Measurements from ENCODE around the gene KCTD16. TPM values are rescaled to one million over a fixed set of nuclear protein-coding genes. Genes with fewer than 3 reads are reported as not detected.

The KCTD16 gene
- total RNA-seq, 2 donors from 2014 or later, result 3.4 to 4.3 TPM

GRCh38 chr5:144525000-144525399 lies 354.3 kb downstream of the KCTD16 start:
- Histone ChIP-seq H3K27me3 (no peaks in the 10 kb centered on the region), H3K4me3 (no peak overlapping the region), H3K27ac (no peak overlapping the region), H3K4me1 (no peaks in the 10 kb centered on the region), H3K36me3 (replicated peaks in 1 of 2; ENCODE audit: insufficient read depth in 1 of 2, low read depth in 2 of 2) (no peaks in the 10 kb centered on the region), H3K9me3 (no peaks in the 10 kb centered on the region)
- no peak for DNase-seq
- no peak for TF ChIP-seq POLR2A (IDR thresholded peaks at IDR 0.05)
- TF ChIP-seq, protein P1, sequence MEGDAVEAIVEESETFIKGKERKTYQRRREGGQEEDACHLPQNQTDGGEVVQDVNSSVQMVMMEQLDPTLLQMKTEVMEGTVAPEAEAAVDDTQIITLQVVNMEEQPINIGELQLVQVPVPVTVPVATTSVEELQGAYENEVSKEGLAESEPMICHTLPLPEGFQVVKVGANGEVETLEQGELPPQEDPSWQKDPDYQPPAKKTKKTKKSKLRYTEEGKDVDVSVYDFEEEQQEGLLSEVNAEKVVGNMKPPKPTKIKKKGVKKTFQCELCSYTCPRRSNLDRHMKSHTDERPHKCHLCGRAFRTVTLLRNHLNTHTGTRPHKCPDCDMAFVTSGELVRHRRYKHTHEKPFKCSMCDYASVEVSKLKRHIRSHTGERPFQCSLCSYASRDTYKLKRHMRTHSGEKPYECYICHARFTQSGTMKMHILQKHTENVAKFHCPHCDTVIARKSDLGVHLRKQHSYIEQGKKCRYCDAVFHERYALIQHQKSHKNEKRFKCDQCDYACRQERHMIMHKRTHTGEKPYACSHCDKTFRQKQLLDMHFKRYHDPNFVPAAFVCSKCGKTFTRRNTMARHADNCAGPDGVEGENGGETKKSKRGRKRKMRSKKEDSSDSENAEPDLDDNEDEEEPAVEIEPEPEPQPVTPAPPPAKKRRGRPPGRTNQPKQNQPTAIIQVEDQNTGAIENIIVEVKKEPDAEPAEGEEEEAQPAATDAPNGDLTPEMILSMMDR (IDR thresholded peaks at IDR 0.05), result no peak
- intact Hi-C loops (cut with DNase I), result no loop called here
- 48 to 63% methylated on average over 1 of the region's 1 CpG for WGBS, 2 donors
- ATAC-seq, result no peak

DNA sequence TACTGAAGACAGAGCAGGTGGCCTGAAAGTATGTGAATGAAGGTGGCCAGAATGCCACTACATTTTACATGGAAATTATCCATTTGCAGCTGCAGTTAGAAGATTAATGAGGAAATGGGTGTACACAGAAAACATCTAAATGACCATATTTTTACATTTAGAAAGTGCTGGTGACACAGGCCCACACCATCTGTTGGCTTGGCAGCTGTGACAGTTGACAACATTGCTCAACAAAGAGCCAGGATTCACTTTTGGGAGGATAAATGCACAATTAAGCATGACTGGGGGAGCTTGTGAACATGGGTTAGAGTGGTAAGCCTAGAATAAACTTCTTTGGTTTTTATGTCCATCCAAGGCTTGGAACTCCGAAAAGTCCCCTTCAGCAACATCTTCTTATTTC lies 360.5 kb downstream of the KCTD16 start:
- WGBS, 2 donors, result 90 to 100% methylated on average over 1 of the region's 1 CpG
- Histone ChIP-seq H3K4me1 (no peaks in the 10 kb centered on the region), H3K9me3 (no peaks in the 10 kb centered on the region), H3K27ac (no peak overlapping the region), H3K36me3 (replicated peaks in 1 of 2; ENCODE audit: insufficient read depth in 1 of 2, low read depth in 2 of 2) (no peaks in the 10 kb centered on the region), H3K27me3 (no peaks in the 10 kb centered on the region), H3K4me3 (no peak overlapping the region)
- no peak for ATAC-seq
- intact Hi-C loops (cut with DNase I), result no loop called here
- no peak for TF ChIP-seq POLR2A (IDR thresholded peaks at IDR 0.05)
- TF ChIP-seq, protein P1 (IDR thresholded peaks at IDR 0.05), result no peak
- no peak for DNase-seq

Small RNA genes lying within 50 kb of the gene (small RNA-seq; reads per million reads assigned to genes)
- gene CKS1BP5, result not detected
- gene RN7SL87P, result not detected

Other genes with a start within 250 kb of the KCTD16 start
- gene YIPF5, start 214 bp upstream of the KCTD16 start, total RNA-seq, result 10 to 100 TPM; 18.9 to 20.4 TPM

Data from body of pancreas (tissue), 4 donors.